Osteocyte (in vitro differentiated cells): ENCODE data around the gene MGLL. TPM values are rescaled to one million over a fixed set of nuclear protein-coding genes. Genes with fewer than 3 reads are reported as not detected.

Experiments used
- DNase-seq: peaks from one replicate; pipeline ENCODE4 v3.0.0; 2021; ENCODE audit warnings: mixed read lengths; ENCODE audit not compliant: unreplicated experiment; ENCODE audit errors: extremely low spot score
- H3K27ac Mint-ChIP-seq: one replicate; pipeline ENCODE4 v1.8.0; 2021; ENCODE audit warnings: mild to moderate bottlenecking, mixed read lengths; ENCODE audit not compliant: unreplicated experiment
- H3K27me3 Mint-ChIP-seq: one replicate; pipeline ENCODE4 v1.8.0; 2021; ENCODE audit warnings: mixed read lengths; ENCODE audit not compliant: unreplicated experiment
- H3K36me3 Mint-ChIP-seq: one replicate; pipeline ENCODE4 v1.8.0; 2021; ENCODE audit warnings: mixed read lengths; ENCODE audit not compliant: unreplicated experiment
- H3K4me1 Mint-ChIP-seq: one replicate; pipeline ENCODE4 v1.8.0; 2021; ENCODE audit warnings: mixed read lengths; ENCODE audit not compliant: unreplicated experiment
- H3K4me3 Mint-ChIP-seq: one replicate; pipeline ENCODE4 v1.8.0; 2021; ENCODE audit warnings: mild to moderate bottlenecking, moderate library complexity, mixed read lengths; ENCODE audit not compliant: unreplicated experiment
- H3K9me3 Mint-ChIP-seq: one replicate; pipeline ENCODE4 v1.8.0; 2021; ENCODE audit warnings: mixed read lengths; ENCODE audit not compliant: unreplicated experiment
- total RNA-seq: library from RNA; stranded (reverse); gene quantifications from 2 replicates; pipeline ENCODE4 v1.2.1, GENCODE V29; 2021
- TF ChIP-seq, protein P1 (sequence below): fragments of 200-600 bp; sonication (generic); IDR thresholded peaks from 2 replicates; pipeline ENCODE4 v1.5.0; 2021; ENCODE audit warnings: antibody characterized with exemption, mild to moderate bottlenecking, moderate library complexity

MGLL gene
- total RNA-seq, 1 donor from 2014 or later, result 112 TPM

DNA sequence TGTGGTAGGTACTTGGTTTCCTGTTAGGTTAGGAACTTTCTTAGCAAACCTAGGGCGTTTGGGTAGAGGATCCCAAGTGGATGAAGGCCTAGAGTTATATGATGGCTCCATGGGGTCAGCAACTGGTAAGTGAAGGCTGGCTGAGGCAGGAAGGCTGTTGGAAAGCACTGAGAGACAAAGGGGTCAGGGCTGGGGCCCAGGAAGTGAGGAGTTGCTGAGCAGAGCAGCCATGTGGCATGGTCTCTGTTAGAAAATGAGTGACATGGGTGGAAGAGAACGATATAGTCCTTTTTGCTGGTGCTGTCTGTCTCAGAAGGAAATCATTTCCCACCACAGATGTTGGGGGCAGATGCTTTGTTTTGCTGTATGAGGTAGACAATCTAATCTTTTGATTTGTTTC, 34.5 kb upstream of the MGLL start:
- H3K36me3 Mint-ChIP-seq, result no peaks in the 10 kb centered on the region
- H3K4me1 Mint-ChIP-seq, result no peaks in the 10 kb centered on the region
- no peak overlapping the region for H3K4me3 Mint-ChIP-seq
- TF ChIP-seq, protein P1, sequence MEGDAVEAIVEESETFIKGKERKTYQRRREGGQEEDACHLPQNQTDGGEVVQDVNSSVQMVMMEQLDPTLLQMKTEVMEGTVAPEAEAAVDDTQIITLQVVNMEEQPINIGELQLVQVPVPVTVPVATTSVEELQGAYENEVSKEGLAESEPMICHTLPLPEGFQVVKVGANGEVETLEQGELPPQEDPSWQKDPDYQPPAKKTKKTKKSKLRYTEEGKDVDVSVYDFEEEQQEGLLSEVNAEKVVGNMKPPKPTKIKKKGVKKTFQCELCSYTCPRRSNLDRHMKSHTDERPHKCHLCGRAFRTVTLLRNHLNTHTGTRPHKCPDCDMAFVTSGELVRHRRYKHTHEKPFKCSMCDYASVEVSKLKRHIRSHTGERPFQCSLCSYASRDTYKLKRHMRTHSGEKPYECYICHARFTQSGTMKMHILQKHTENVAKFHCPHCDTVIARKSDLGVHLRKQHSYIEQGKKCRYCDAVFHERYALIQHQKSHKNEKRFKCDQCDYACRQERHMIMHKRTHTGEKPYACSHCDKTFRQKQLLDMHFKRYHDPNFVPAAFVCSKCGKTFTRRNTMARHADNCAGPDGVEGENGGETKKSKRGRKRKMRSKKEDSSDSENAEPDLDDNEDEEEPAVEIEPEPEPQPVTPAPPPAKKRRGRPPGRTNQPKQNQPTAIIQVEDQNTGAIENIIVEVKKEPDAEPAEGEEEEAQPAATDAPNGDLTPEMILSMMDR, result no peak
- H3K27ac Mint-ChIP-seq, result no peak overlapping the region
- DNase-seq, result peak; percentile 56
- no peaks in the 10 kb centered on the region for H3K9me3 Mint-ChIP-seq
- peaks cover 2% of the 10 kb centered on the region for H3K27me3 Mint-ChIP-seq

DNA sequence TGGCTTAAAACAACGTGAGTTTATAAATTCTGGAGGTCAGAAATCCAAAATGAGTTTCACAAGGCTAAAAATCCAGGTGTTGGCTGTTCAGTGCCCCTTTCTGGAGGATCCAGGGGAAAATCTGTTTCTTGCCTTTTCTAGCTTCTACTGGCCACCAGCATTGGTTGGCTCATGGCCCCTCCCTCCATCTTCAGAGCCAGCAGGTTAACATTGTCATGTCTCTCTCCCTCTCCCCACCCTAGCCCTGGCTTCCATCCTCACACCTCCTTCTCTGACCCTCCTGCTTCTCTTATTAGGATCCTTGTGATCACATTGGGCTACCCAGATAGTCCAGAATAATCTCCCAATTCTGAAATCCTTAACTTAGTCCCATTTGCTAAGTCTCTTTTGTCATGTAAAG, 32.9 kb upstream of the MGLL start:
- H3K4me3 Mint-ChIP-seq, result no peak overlapping the region
- no peaks in the 10 kb centered on the region for H3K4me1 Mint-ChIP-seq
- TF ChIP-seq, protein P1, result no peak
- DNase-seq, result peak; percentile 53
- H3K36me3 Mint-ChIP-seq, result no peaks in the 10 kb centered on the region
- no peak overlapping the region for H3K27ac Mint-ChIP-seq
- no peaks in the 10 kb centered on the region for H3K9me3 Mint-ChIP-seq
- peaks cover 2% of the 10 kb centered on the region for H3K27me3 Mint-ChIP-seq

DNA sequence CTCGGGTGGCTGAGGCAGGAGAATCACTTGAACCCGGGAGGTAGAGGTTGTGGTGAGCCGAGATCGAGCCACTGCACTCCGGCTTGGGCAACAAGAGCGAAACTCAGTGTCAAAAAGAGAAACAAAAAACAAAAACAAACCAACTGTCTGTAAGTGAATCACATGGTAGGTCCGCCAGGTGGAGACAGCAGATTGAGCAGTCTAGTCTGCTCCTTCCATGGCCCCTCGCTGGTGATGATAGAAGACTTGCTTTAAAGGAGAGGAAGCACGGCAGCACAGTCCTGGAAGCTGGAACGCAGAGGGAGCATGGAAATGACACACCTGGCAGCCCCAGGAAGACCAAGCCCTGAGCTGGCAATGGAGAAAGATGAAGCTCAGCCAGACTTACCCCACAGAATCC, 31.4 kb upstream of the MGLL start:
- peaks cover 2% of the 10 kb centered on the region for H3K27me3 Mint-ChIP-seq
- DNase-seq, result peak; percentile 72
- H3K4me3 Mint-ChIP-seq, result no peak overlapping the region
- TF ChIP-seq, protein P1, result no peak
- H3K36me3 Mint-ChIP-seq, result no peaks in the 10 kb centered on the region
- no peak overlapping the region for H3K27ac Mint-ChIP-seq
- no peaks in the 10 kb centered on the region for H3K9me3 Mint-ChIP-seq
- no peaks in the 10 kb centered on the region for H3K4me1 Mint-ChIP-seq

DNA sequence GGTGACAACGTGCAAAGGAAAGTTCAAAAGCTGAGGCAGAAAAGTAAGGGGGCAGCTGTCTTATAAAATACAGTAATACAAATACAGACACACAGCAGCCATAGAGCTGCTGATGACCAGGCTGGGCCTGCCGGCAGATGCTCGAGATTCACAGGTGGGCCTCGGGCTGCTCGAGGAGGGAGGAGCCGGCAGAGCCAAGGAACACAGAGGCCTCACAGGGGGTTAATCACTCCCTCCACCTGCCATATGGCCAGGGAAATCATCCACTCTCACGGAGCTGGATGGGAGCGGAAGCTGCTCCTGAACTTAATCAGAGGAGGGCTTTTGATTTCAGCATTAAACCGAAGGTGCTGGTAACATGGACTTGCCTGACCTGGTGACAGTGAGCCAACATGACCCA, 29.6 kb upstream of the MGLL start:
- peak; percentile 65 for DNase-seq
- Mint-ChIP-seq H3K4me1 (no peaks in the 10 kb centered on the region), H3K27ac (no peak overlapping the region), H3K27me3 (peaks cover 2% of the 10 kb centered on the region), H3K4me3 (no peak overlapping the region), H3K9me3 (no peaks in the 10 kb centered on the region), H3K36me3 (no peaks in the 10 kb centered on the region)
- TF ChIP-seq, protein P1, result no peak

DNA sequence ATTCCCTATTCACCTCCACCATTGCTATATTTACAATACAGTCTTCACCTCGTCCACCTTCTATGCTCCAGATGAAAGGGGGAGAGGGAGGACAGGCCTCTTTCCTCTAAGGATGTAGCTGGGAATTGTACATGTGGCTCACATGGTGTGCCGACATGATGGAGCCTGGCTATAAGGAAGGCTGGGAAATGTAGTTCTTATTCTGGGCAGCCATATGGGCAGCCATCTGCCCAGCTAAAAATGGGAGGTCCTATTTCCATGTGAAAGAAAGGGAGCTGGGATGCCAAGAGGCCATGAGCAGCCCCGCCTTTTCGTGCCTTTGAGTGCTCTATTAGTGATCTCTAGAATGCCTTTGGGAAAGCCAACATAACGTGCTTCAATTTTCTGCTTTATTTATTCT, 27.1 kb upstream of the MGLL start:
- no peak overlapping the region for H3K4me3 Mint-ChIP-seq
- no peaks in the 10 kb centered on the region for H3K36me3 Mint-ChIP-seq
- DNase-seq, result no peak
- H3K9me3 Mint-ChIP-seq, result no peaks in the 10 kb centered on the region
- H3K27me3 Mint-ChIP-seq, result peaks cover 2% of the 10 kb centered on the region
- TF ChIP-seq, protein P1, result no peak
- H3K27ac Mint-ChIP-seq, result no peak overlapping the region
- no peaks in the 10 kb centered on the region for H3K4me1 Mint-ChIP-seq
